Measurements from ENCODE around the gene STAMBPL1. TPM values are rescaled to one million over a fixed set of nuclear protein-coding genes. Genes with fewer than 3 reads are reported as not detected.

STAMBPL1 gene
- total and polyA plus RNA-seq, 2 donors (not counting 3 experiments of a cell fraction or from before 2014, with no cell fraction given) = 0.70 to 1.8 TPM

- Histone ChIP-seq H3K27ac (ENCODE audit: insufficient read depth, low read depth, low read length) (no peak overlapping the region), H3K9ac (replicated peaks; ENCODE audit: extremely low read depth, insufficient read depth, low read length) (no peak overlapping the region), H3K9me1 (replicated peaks; ENCODE audit: control insufficient read depth, extremely low read depth, insufficient read depth, low read length) (no peaks in the 10 kb centered on the region), H3K4me1 (ENCODE audit: control insufficient read depth, extremely low read depth, insufficient read depth, low read length) (no peaks in the 10 kb centered on the region), H3K36me3 (ENCODE audit: control insufficient read depth in 2 of 2, extremely low read depth in 1 of 2, insufficient read depth in 2 of 2, low read length in 2 of 2) (no peaks in the 10 kb centered on the region), H3K79me2 (ENCODE audit: control insufficient read depth, insufficient read depth, low read length) (no peaks in the 10 kb centered on the region), H3K9me3 (replicated peaks; ENCODE audit: control insufficient read depth, insufficient read depth, low read length) (no peaks in the 10 kb centered on the region), H2AFZ (ENCODE audit: low read depth, low read length) (no peak overlapping the region), H3K4me3 (replicated peaks in 1 of 3; ENCODE audit: insufficient read depth in 1 of 3, low read depth in 1 of 3, low read length in 3 of 3) (no peak overlapping the region), H3K4me2 (ENCODE audit: insufficient read depth, low read length) (no peak overlapping the region), H3K27me3 (ENCODE audit: control insufficient read depth in 2 of 2, insufficient read depth in 2 of 2, low read length in 2 of 2) (peaks cover 10 to 15% of the 10 kb centered on the region in 2 experiments), H4K20me1 (replicated peaks; ENCODE audit: control insufficient read depth, extremely low read depth, insufficient read depth, low read length) (no peaks in the 10 kb centered on the region)
- dilution Hi-C loops (cut with MboI; ENCODE audit: extremely low pct_ligation_motif_present, low sequenced_read_pairs) (no loop called here), intact Hi-C loops (cut with micrococcal nuclease) (loop anchor here (5.0 kb wide), 1 partner anchor 44 kb away; no protein-coding TSS in a partner anchor)
- CTCF ChIA-PET = no interaction called here
- BruUV-seq (replicated peaks) = no TSS peak
- POLR2A ChIA-PET = no interaction called here
- FAIRE-seq = no peak
- DNase-seq (ENCODE audit: low read depth, low spot score) = no peak
- TF ChIP-seq POLR2A (IDR thresholded peaks at IDR 0.05; ENCODE audit: low read depth, low read length) (no peak), MYC (IDR thresholded peaks at IDR 0.05; ENCODE audit: low read depth, low read length) (no peak), JUN (IDR thresholded peaks at IDR 0.05; ENCODE audit: borderline replicate concordance, insufficient read depth, insufficient read length, low read depth) (no peak)
These were observed 21.6 kb upstream of the STAMBPL1 start for GRCh38 chr10:88858491-88858890.

GRCh38 chr10:88861036-88861435 is 19.0 kb upstream of the STAMBPL1 start:
- POLR2A ChIA-PET = no interaction called here
- no peak for FAIRE-seq

More at GRCh38 chr10:88861036-88861435, 19.0 kb upstream of the STAMBPL1 start:
- Histone ChIP-seq H3K4me3 (replicated peaks in 1 of 3; ENCODE audit: insufficient read depth in 1 of 3, low read depth in 1 of 3, low read length in 3 of 3) (no peak overlapping the region), H3K79me2 (ENCODE audit: control insufficient read depth, insufficient read depth, low read length) (no peaks in the 10 kb centered on the region), H4K20me1 (replicated peaks; ENCODE audit: control insufficient read depth, extremely low read depth, insufficient read depth, low read length) (no peaks in the 10 kb centered on the region), H3K4me1 (ENCODE audit: control insufficient read depth, extremely low read depth, insufficient read depth, low read length) (no peaks in the 10 kb centered on the region), H3K9me3 (replicated peaks; ENCODE audit: control insufficient read depth, insufficient read depth, low read length) (no peaks in the 10 kb centered on the region), H3K27me3 (ENCODE audit: control insufficient read depth in 2 of 2, insufficient read depth in 2 of 2, low read length in 2 of 2) (peaks cover 14 to 17% of the 10 kb centered on the region in 2 experiments), H3K4me2 (ENCODE audit: insufficient read depth, low read length) (no peak overlapping the region), H3K9me1 (replicated peaks; ENCODE audit: control insufficient read depth, extremely low read depth, insufficient read depth, low read length) (no peaks in the 10 kb centered on the region), H3K9ac (replicated peaks; ENCODE audit: extremely low read depth, insufficient read depth, low read length) (no peak overlapping the region), H3K27ac (ENCODE audit: insufficient read depth, low read depth, low read length) (no peak overlapping the region), H3K36me3 (ENCODE audit: control insufficient read depth in 2 of 2, extremely low read depth in 1 of 2, insufficient read depth in 2 of 2, low read length in 2 of 2) (no peaks in the 10 kb centered on the region), H2AFZ (ENCODE audit: low read depth, low read length) (no peak overlapping the region)
- TF ChIP-seq FOS (IDR thresholded peaks at IDR 0.05; ENCODE audit: borderline replicate concordance, insufficient read depth, low read length) (no peak), GATA2 (IDR thresholded peaks at IDR 0.05; ENCODE audit: insufficient read depth, insufficient read length, low read depth, low read length) (no peak), POLR2AphosphoS5 (IDR thresholded peaks at IDR 0.05; ENCODE audit: insufficient read depth, low read depth, low read length) (no peak), POLR2A (IDR thresholded peaks at IDR 0.05; ENCODE audit: low read depth, low read length) (no peak), JUN (IDR thresholded peaks at IDR 0.05; ENCODE audit: borderline replicate concordance, insufficient read depth, insufficient read length, low read depth) (no peak)
- TF ChIP-seq, protein P1, sequence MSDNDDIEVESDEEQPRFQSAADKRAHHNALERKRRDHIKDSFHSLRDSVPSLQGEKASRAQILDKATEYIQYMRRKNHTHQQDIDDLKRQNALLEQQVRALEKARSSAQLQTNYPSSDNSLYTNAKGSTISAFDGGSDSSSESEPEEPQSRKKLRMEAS (IDR thresholded peaks at IDR 0.05; ENCODE audit: insufficient read depth, insufficient read length) = no peak
- TF ChIP-seq, protein P2, sequence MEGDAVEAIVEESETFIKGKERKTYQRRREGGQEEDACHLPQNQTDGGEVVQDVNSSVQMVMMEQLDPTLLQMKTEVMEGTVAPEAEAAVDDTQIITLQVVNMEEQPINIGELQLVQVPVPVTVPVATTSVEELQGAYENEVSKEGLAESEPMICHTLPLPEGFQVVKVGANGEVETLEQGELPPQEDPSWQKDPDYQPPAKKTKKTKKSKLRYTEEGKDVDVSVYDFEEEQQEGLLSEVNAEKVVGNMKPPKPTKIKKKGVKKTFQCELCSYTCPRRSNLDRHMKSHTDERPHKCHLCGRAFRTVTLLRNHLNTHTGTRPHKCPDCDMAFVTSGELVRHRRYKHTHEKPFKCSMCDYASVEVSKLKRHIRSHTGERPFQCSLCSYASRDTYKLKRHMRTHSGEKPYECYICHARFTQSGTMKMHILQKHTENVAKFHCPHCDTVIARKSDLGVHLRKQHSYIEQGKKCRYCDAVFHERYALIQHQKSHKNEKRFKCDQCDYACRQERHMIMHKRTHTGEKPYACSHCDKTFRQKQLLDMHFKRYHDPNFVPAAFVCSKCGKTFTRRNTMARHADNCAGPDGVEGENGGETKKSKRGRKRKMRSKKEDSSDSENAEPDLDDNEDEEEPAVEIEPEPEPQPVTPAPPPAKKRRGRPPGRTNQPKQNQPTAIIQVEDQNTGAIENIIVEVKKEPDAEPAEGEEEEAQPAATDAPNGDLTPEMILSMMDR (IDR thresholded peaks at IDR 0.05; ENCODE audit: extremely low read depth in 1 of 2, insufficient read depth in 1 of 2, low read depth in 1 of 2, low read length in 2 of 2) = no peak
- intact Hi-C loops (cut with micrococcal nuclease) (no loop called here), dilution Hi-C loops (cut with MboI; ENCODE audit: extremely low pct_ligation_motif_present, low sequenced_read_pairs) (no loop called here)
- DNase-seq (ENCODE audit: low read depth, low spot score) = no peak
- BruUV-seq (replicated peaks) = no TSS peak
- CTCF ChIA-PET = interaction anchor here (1.2 kb wide), 1 partner anchor 9 kb away, joined by 3 read pairs; no protein-coding TSS in a partner anchor

Measured in endothelial cell of umbilical vein (primary cell).